ENCODE data around the gene ADARB1.

GRCh38 chr21:45237401-45237800 lies 163.0 kb downstream of the ADARB1 start:
- no peak for TF ChIP-seq CTCF (optimal IDR thresholded peaks at IDR 0.05 in 1 of 3, IDR thresholded peaks at IDR 0.05 in 1 of 3, conservative IDR thresholded peaks at IDR 0.05 in 1 of 3; ENCODE audit: extremely low read depth in 1 of 3, insufficient read depth in 2 of 3, low read length in 3 of 3)
- no peak for TF ChIP-seq EZH2 (IDR thresholded peaks at IDR 0.05; ENCODE audit: low read length)
